Mucosa of rectum (tissue), 2 donors: ENCODE measurements around the gene GET3.
"Not testable (repeated sequence)": the region's sequence is repeated elsewhere in the genome, so short reads cannot be mapped to it uniquely, and the experiment has no call there.

Experiments
- H3K27ac ChIP-seq, 2 donors: one replicate each; pipeline ENCODE4 v1.7.0; 2013; ENCODE audit warnings: inconsistent platforms in 2 of 2, low read depth in 2 of 2, low read length in 2 of 2
- H3K27me3 ChIP-seq, 2 donors: one replicate each; pipeline ENCODE4 v1.7.0; 2013; ENCODE audit warnings: low read length in 2 of 2; ENCODE audit not compliant: control insufficient read depth in 2 of 2, insufficient read depth in 2 of 2
- H3K36me3 ChIP-seq, 2 donors: one replicate each; pipeline ENCODE4 v1.7.0; 2013; ENCODE audit warnings: low read length in 2 of 2; ENCODE audit not compliant: control insufficient read depth in 2 of 2, insufficient read depth in 2 of 2
- H3K4me1 ChIP-seq, 2 donors: one replicate each; pipeline ENCODE4 v1.7.0; 2013; ENCODE audit warnings: low read length in 2 of 2, mild to moderate bottlenecking in 1 of 2; ENCODE audit not compliant: control insufficient read depth in 2 of 2, insufficient read depth in 2 of 2
- H3K4me3 ChIP-seq, 2 donors: one replicate each; pipeline ENCODE4 v1.7.0; 2013; ENCODE audit warnings: low read length in 2 of 2
- H3K9ac ChIP-seq, 2 donors: one replicate each; pipeline ENCODE4 v1.7.0; 2013; ENCODE audit warnings: low read length in 2 of 2, low read depth in 1 of 2, mild to moderate bottlenecking in 1 of 2
- H3K9me3 ChIP-seq, 2 donors: one replicate each; pipeline ENCODE4 v1.7.0; 2013; ENCODE audit warnings: low read length in 2 of 2; ENCODE audit not compliant: control insufficient read depth in 2 of 2
- donor health status: healthy.
- donor health status: Normal muscosa, but diverticular disease.

The GET3 gene

DNA sequence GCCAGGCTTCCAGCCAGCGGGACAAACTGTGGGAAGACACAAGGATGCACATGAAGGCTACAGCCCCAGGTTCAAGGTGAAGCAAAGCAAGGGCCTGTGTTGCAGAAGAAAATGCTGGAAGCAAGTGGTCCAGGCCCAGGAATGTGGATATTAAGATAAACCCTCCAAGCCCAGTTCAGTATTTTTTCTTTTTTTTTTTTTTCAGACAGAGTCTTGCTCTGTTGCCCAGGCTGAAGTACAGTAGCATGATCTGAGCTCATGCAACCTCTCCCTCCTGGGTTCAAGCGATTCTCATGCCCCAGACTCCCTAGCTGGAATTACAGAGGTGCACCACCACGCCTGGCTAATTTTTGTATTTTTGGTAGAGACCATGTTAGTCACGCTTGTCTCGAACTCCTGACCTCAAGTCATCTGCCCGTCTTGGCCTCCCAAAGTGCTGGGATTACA is 59.9 kb downstream of the GET3 start:
- Histone ChIP-seq H3K27ac (no peak overlapping the region), H3K4me3 (no peak overlapping the region), H3K4me1 (peaks cover 28 to 34% of the 10 kb centered on the region in 2 donors), H3K36me3 (peaks cover 4 to 14% of the 10 kb centered on the region in 2 donors), H3K27me3 (no peaks in the 10 kb centered on the region), H3K9ac (no peak overlapping the region), H3K9me3 (no peaks in the 10 kb centered on the region)

- not testable (repeated sequence) for H3K9me3 ChIP-seq, H3K4me3 ChIP-seq, H3K27me3 ChIP-seq, H3K27ac ChIP-seq, H3K9ac ChIP-seq
- Histone ChIP-seq H3K36me3 (peaks cover 4 to 13% of the 10 kb centered on the region in 2 donors), H3K4me1 (peaks cover 32 to 37% of the 10 kb centered on the region in 2 donors)
Observed at GRCh38 chr19:12797607-12798006, 60.3 kb downstream of the GET3 start.
